Heart left ventricle (tissue), 16 donors: ENCODE data around the gene MAN1B1. TPM values are rescaled to one million over a fixed set of nuclear protein-coding genes. Genes with fewer than 3 reads are reported as not detected.

ENCODE experiments used
- ATAC-seq, 4 donors: fragments of 200-7000 bp; cut with Tn5 transposase; one replicate each; pipeline ENCODE4 v1.9.1; 2020 to 2022; ENCODE audit warnings: moderate library complexity in 4 of 4, mild to moderate bottlenecking in 3 of 4, moderate number of reproducible peaks in 1 of 4
- DNase-seq, 5 donors: peaks; one replicate each; pipeline ENCODE4 v3.0.0-alpha.2; 2020
- H3K27ac ChIP-seq, 12 donors: fragments of 200-600 bp; sonication (generic) in 4 of 12; one replicate each; pipeline versions ENCODE4 v1.5.0 to v1.8.0; 2016 to 2022; ENCODE audit warnings: mild to moderate bottlenecking in 2 of 12
- H3K27me3 ChIP-seq, 9 donors: fragments of 200-600 bp; sonication (generic) in 2 of 9; one replicate each; pipeline versions ENCODE4 v1.5.1 to v1.8.0; 2016 to 2022; ENCODE audit warnings: mild to moderate bottlenecking in 3 of 9
- H3K36me3 ChIP-seq, 9 donors: fragments of 200-600 bp; sonication (generic) in 2 of 9; one replicate each; pipeline versions ENCODE4 v1.5.0 to v1.8.0; 2018 to 2022; ENCODE audit warnings: mild to moderate bottlenecking in 2 of 9
- H3K4me1 ChIP-seq, 12 donors: fragments of 200-600 bp; sonication (generic) in 4 of 12; one replicate each; pipeline versions ENCODE4 v1.5.0 to v1.8.0; 2016 to 2022; ENCODE audit warnings: mild to moderate bottlenecking in 3 of 12
- H3K4me3 ChIP-seq, 12 donors: fragments of 200-600 bp; sonication (generic) in 4 of 12; one replicate each; pipeline versions ENCODE4 v1.5.0 to v1.8.0; 2017 to 2022; ENCODE audit warnings: mild to moderate bottlenecking in 9 of 12, moderate library complexity in 4 of 12
- H3K9me3 ChIP-seq, 12 donors: fragments of 200-600 bp; sonication (generic) in 4 of 12; one replicate each; pipeline versions ENCODE4 v1.5.0 to v1.8.0; 2016 to 2022; ENCODE audit warnings: mild to moderate bottlenecking in 1 of 12
- CTCF ChIP-seq, 12 donors: fragments of 200-600 bp; sonication (generic) in 4 of 12; IDR thresholded peaks; one replicate each; pipeline versions ENCODE4 v1.5.0 to v1.8.0; 2018 to 2022; ENCODE audit warnings: antibody characterized with exemption in 12 of 12, mild to moderate bottlenecking in 5 of 12
- POLR2A ChIP-seq, 2 donors: fragments of 450-650 bp; IDR thresholded peaks; one replicate each; pipeline ENCODE4 v1.6.1; 2017; ENCODE audit warnings: antibody characterized with exemption in 2 of 2, mild to moderate bottlenecking in 2 of 2, moderate library complexity in 2 of 2
- WGBS, 4 donors: extraction: QIAGEN DNeasy Blood & Tissue Kit in 2 of 4; methylation state at CpG; one replicate each; pipeline versions ENCODE4 v1.1.5 to v1.1.7; 2013 to 2018; 5-methylcytosine and 5-hydroxymethylcytosine counted together
- intact Hi-C, 10 donors: fragments of 100-400 bp; cut with DNase I; formaldehyde crosslinking; loops; one replicate each; pipeline versions ENCODE4 v1.11.1 to v1.14.2; 2022
- polyA plus RNA-seq, 2 donors: library from polyadenylated mRNA; stranded (reverse); fragments of 200-250 nt; gene quantifications; one replicate each; pipeline ENCODE4 v1.2.3, GENCODE V29; 2013
- total RNA-seq, 9 donors: library from RNA; depleted of rRNA in 2 of 9; stranded (reverse); fragments of >200 nt in 2 of 9; fragmentation: NEBNext Ultra II Directional in 3 of 9; extraction: Animal tissue kit (Norgen Biotek cat#: 25700) in 3 of 9; gene quantifications; one replicate each; pipeline versions ENCODE4 v1.1.0 to v1.2.4, GENCODE V29; 2016 to 2023
- donor health status: ischemic (EF 13 %, LVEDD 7.1; RV severe dilation, severe dysfunction).
- donor health status: healthy with polysubstance abuse.
- donor health status: DM: no; HTN: yes; CAD: no.
- donor health status: DM: no; HTN: no; CAD: no.
- donor health status: ischemic (EF 25% LVEDD 6.9; RV normal size, moderate dysfunction).
- donor health status: ischemic (EF 25% LVEDD 5.7; RV mildly dilated, moderate dysfunction).
- donor health status: healthy.
- donor health status: DM: yes; HTN: yes; CAD: no.
- donor health status: ischemic (EF 35%, LVEDD 5.7; RV mildly dilated, moderate dysfunction).
- donor health status: nonischemic (EF 11% LVEDD 7.7; RV severe dilation, severe dysfunction).
- donor health status: DM: yes; HTN: yes; CAD: no.
- donor health status: PGD.
- donor health status: ischemic (EF 29% LVEDD 5.4; RV normal size, mild dysfunction).
- donor health status: nonischemic (EF 23%, LVEDD 6.1; RV moderate dilation, normal function).

The MAN1B1 gene
- total and polyA plus RNA-seq, 11 donors, result 17.6 to 40.6 (median 24.6) TPM

DNA sequence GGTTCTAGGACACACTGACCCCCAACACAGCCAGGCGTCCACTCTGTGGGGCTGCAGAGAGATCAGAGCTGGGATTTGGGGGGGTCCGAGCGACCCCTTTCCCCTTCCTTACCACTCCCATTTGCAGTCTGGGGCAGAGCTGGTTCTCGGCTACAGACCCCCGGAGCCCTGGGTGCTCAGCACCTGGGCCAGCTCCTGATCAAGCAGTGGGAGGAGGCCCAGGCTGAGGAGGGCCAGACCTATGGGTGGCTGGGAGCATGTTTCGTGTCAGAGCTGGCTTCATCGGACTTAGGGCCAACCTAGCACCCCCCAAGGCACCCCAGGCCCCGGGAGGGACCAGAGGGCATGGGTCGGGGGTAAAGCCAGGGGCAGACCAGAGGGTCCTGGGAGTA lies 59.7 kb downstream of the MAN1B1 start:
- H3K4me1 ChIP-seq, result no peaks in the 10 kb centered on the region
- intact Hi-C loops, result loop anchor here in 1 of 10 donors (10.0 kb wide), 1 partner anchor 358 kb away; no protein-coding TSS in a partner anchor
- H3K4me3 ChIP-seq, result no peak overlapping the region
- H3K27me3 ChIP-seq, result peaks cover 12 to 68% (median 32%) of the 10 kb centered on the region in 9 donors
- DNase-seq (peak in 1 of 5 donors; percentile 49), ATAC-seq (no peak)
- no peaks in the 10 kb centered on the region for H3K36me3 ChIP-seq
- TF ChIP-seq CTCF (IDR thresholded peaks at IDR 0.05), result no peak
- TF ChIP-seq POLR2A (IDR thresholded peaks at IDR 0.05), result no peak
- H3K27ac ChIP-seq, result no peak overlapping the region
- no peaks in the 10 kb centered on the region for H3K9me3 ChIP-seq
- 57 to 66% (median 61%) methylated on average over 7 to 9 of the region's 9 CpGs for WGBS, 4 donors

- intact Hi-C loops, result loop anchor here in 1 of 10 donors (10.0 kb wide), 1 partner anchor 358 kb away; no protein-coding TSS in a partner anchor
- H3K9me3 ChIP-seq, result no peaks in the 10 kb centered on the region
- H3K4me3 ChIP-seq, result no peak overlapping the region
- DNase-seq, result peak in 1 of 5 donors; percentile 28
- peaks cover 9 to 61% (median 25%) of the 10 kb centered on the region in 9 donors for H3K27me3 ChIP-seq
- no peaks in the 10 kb centered on the region for H3K36me3 ChIP-seq
- WGBS, 4 donors, result 83 to 87% (median 86%) methylated on average over 26 of the region's 26 CpGs
- no peak overlapping the region for H3K27ac ChIP-seq
- no peak for TF ChIP-seq CTCF (IDR thresholded peaks at IDR 0.05)
- H3K4me1 ChIP-seq, result no peaks in the 10 kb centered on the region
- no peak for ATAC-seq
Observed at GRCh38 chr9:137147091-137147792, 60.5 kb downstream of the MAN1B1 start.

DNA sequence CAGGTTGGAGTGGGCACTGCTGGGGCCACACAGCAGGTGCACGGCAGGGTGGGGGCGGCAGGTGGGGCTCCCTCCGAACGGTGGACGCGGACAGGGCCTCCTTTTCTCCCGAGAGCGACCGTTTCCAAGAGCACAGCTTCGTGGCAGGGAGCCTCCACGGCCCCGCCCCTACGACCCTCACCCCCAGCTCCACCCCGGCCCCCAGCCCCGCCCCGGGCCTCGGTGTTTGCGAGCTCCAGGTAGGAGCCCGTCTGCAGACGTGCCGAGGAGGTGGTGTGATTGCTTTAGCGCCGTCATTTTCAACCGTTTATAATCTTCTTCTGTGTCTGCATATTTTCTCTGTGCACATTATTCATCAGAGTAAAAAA lies 61.0 kb downstream of the MAN1B1 start:
- Histone ChIP-seq H3K4me1 (no peaks in the 10 kb centered on the region), H3K9me3 (no peaks in the 10 kb centered on the region), H3K27ac (no peak overlapping the region), H3K4me3 (no peak overlapping the region), H3K36me3 (no peaks in the 10 kb centered on the region), H3K27me3 (peaks cover 9 to 56% (median 23%) of the 10 kb centered on the region in 9 donors)
- no peak for TF ChIP-seq POLR2A (IDR thresholded peaks at IDR 0.05)
- no peak for TF ChIP-seq CTCF (IDR thresholded peaks at IDR 0.05)
- ATAC-seq (no peak), DNase-seq (peak in 1 of 5 donors; percentile 37)
- WGBS, 4 donors, result 34 to 43% (median 35%) methylated on average over 18 to 24 of the region's 24 CpGs
- intact Hi-C loops, result loop anchor here in 1 of 10 donors (10.0 kb wide), 1 partner anchor 357 kb away; no protein-coding TSS in a partner anchor

- no peak for DNase-seq
- 67 to 76% (median 71%) methylated on average over 27 of the region's 27 CpGs for WGBS, 4 donors
- no peaks in the 10 kb centered on the region for H3K9me3 ChIP-seq
- no peaks in the 10 kb centered on the region for H3K4me1 ChIP-seq
- no peaks in the 10 kb centered on the region for H3K36me3 ChIP-seq
- H3K27me3 ChIP-seq, result peaks cover 8 to 51% (median 19%) of the 10 kb centered on the region in 9 donors
- no peak overlapping the region for H3K27ac ChIP-seq
- no peak for ATAC-seq
- intact Hi-C loops, result loop anchor here in 1 of 10 donors (10.0 kb wide), 1 partner anchor 357 kb away; no protein-coding TSS in a partner anchor
- no peak for TF ChIP-seq POLR2A (IDR thresholded peaks at IDR 0.05)
- no peak for TF ChIP-seq CTCF (IDR thresholded peaks at IDR 0.05)
- H3K4me3 ChIP-seq, result no peak overlapping the region
Observed at GRCh38 chr9:137148242-137148641, 61.5 kb downstream of the MAN1B1 start.
